Measurements from ENCODE around the gene ZFAND5.

The ZFAND5 gene, protein sequence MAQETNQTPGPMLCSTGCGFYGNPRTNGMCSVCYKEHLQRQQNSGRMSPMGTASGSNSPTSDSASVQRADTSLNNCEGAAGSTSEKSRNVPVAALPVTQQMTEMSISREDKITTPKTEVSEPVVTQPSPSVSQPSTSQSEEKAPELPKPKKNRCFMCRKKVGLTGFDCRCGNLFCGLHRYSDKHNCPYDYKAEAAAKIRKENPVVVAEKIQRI

DNA sequence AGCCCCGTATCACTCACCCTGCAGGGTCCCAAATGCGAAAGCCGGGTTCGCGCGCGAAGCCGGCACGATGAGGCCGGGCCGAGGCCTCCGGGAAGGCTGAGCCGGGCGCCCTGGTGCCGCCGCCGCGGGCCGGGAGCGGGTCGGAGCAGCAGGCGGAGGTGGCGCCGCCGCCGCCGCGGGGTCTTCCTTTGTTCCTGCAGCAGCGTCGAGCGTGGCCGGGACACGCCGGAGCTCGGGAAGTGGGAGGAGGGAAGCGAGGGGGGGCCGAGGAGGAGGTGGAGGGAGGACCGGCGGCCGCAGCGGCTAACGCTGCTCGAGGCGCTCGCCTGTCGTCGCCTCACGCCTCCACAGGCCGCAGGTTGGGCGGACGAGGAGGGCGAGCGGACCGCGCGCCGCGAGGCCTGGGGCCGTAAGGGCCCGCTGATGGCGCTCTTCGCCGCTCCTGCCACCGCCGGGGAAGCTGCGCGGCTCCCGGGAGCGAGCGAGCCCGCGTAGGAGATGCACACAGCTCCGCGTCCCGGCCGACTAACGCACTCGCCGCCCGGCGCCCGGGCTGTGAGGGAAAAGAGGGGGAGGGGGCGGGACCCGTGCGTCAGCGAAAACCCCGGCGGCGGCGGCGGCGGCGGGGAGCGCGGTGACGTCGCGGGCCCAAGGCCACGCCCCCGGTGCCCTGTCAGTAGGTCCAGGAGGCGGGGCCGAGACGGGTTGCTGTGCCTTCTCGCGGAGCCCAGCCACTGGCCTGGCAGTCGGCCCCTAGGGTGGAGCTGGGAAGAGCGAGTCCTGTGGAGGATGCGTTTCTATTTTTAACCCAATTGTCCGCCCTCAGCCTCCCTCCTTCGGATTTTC lies at the start of gene ZFAND5:
Gene ZFAND5 (minus strand): TSS at position 530 of the 846 bp plus-strand sequence. CDS start 4,430 bp downstream, outside the sequence.
- peak; percentile 96 for DNase-seq (ENCODE audit: low spot score)

- DNase-seq (ENCODE audit: low spot score) = no peak
These were observed 47.6 kb upstream of the ZFAND5 start for GRCh38 chr9:72412483-72413040.

DNA sequence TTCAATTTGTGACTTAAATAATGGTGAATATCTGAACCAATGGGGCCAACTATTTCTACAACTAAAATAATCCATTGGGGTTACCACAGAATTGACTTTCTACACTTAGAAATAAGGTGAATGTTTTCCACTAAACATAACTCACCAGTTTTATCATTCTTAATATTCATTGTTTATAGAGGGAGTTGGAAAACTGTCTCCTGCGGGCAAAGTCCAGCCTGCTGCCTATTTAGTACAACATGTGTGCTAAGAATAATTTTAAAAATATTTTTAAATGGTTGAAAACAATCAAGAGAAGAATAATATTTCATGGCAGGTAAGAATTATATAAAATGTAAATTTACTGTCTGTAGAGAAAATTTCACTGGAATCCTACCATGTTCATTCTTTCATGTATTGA lies 45.2 kb upstream of the ZFAND5 start:
- no peak for DNase-seq (ENCODE audit: low spot score)

GRCh38 chr9:72407114-72407513 lies 42.1 kb upstream of the ZFAND5 start:
- DNase-seq (ENCODE audit: low spot score) = no peak

GRCh38 chr9:72402744-72403143 lies 37.7 kb upstream of the ZFAND5 start:
- no peak for DNase-seq (ENCODE audit: low spot score)

DNA sequence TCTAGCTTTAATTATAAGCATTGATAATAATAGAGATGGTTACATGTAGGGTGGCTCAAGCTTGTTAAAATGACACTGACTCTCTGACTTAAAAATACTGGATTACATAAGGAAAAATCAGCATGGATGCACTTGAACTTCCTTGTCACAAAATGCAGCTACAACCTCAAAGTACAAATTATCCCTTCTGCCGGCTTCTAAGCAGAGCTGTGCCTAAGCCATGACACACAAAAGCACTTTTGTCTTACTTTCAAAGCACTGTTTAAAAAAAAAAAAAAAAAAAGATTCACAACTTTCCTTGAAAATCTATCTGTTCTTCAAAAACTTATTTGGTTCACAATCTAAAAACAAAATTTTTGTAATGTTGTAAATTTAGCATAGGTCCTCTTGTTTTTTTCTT lies 36.4 kb upstream of the ZFAND5 start:
- DNase-seq (ENCODE audit: low spot score) = no peak

- DNase-seq (ENCODE audit: low spot score) = no peak
These were observed 35.9 kb upstream of the ZFAND5 start for GRCh38 chr9:72400866-72401265.

DNA sequence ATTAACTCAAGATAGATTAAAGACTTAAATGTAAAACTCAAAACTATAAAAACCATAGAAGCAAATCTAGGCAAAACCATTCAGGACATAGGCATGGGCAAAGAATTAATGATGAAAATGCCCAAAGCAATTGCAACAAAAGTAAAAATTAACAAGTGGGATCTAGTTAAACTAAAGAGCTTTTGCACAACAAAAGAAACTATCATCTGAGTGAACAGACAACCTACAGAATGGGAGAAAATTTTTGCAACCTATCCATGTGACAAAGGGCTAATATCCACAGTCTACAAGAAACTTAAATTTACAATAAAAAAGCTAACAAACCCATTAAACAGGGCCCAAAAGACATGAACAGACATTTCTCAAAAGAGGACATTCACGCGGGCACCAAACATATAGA lies 34.4 kb upstream of the ZFAND5 start:
- no peak for DNase-seq (ENCODE audit: low spot score)

- DNase-seq (ENCODE audit: low spot score) = no peak
These were observed 31.5 kb upstream of the ZFAND5 start for GRCh38 chr9:72396247-72397091.

- no peak for DNase-seq (ENCODE audit: low spot score)
These were observed 29.1 kb upstream of the ZFAND5 start for GRCh38 chr9:72394066-72394465.

DNA sequence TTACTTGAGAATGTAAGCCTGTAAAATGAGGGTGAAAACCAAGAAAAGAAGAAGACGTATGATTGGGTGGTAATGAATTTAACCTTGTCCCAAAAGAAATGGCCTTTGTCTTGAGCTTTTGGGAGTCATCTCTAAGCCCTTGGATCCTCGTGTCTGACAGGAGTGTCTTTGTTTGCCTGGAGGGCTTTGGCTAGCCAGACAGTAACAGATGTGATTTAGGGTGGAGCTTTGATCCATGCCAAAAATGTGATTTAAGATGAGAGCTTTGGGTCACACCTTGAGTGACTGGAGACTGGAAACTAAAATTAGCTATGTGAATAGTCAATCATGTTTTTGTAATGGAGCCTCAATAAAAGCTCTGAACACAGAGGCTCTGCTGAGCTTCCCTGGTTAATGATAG lies 25.9 kb upstream of the ZFAND5 start:
- no peak for DNase-seq (ENCODE audit: low spot score)

DNA sequence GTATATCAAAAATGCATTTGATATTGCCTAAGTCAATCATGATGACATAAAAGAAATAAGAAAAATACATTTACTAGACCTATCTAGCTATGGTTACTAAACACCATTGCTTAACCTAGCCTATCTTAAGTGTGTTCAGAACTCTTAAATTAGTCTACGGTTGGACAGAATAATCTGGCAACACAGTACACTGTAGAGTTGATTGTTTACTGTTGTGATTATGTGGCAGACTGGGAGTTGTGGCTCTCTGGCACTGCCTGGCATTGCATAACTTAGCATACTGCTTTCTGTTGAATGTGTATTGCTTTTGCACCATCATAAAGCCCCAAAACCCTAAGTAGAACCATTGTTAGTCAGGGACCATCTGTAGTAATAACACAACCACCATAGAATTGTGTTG lies 21.2 kb upstream of the ZFAND5 start:
- DNase-seq (ENCODE audit: low spot score) = no peak

- no peak for DNase-seq (ENCODE audit: low spot score)
These were observed 19.9 kb upstream of the ZFAND5 start for GRCh38 chr9:72384710-72385485.

- DNase-seq (ENCODE audit: low spot score) = no peak
These were observed 19.1 kb upstream of the ZFAND5 start for GRCh38 chr9:72383978-72384709.

- DNase-seq (ENCODE audit: low spot score) = no peak
These were observed 17.4 kb upstream of the ZFAND5 start for GRCh38 chr9:72382405-72382804.

DNA sequence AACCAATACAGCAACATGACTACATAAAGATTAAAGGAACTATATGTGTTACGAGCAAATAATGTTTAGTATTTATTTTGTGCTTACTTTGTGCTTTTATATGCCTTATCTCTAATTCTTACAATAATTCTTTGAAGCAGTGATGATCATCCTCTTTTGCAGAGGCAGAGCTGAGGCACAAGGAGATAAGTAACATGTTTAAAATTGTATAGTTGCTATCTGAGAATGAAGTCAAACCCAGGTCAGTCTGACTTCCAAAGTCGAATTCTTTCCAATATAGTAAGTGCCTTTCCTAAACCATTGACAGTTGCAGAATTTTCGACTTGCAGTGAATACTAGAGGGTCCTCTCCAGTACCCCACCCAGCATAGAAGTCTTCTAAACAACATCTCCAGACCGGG lies 12.0 kb upstream of the ZFAND5 start:
- no peak for DNase-seq (ENCODE audit: low spot score)

DNA sequence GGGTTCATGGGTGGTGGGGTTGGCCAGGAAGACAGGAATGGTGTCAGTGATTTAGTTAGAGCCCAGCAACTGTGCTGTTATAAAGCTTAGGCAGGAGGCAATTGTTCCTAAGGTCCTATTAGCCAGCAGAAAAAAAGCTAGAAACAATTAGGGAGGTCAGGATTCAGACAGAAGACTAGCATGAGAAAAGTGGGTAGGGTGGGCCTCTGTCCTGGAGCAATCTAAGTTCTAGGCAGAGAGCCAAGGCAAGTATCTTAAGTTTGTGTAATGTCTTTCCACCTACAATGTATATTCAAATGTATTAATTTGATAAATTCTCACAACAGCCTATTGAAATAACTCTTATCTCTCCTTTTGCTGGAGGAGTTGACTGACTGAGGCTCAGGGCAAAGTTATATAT lies 6.1 kb upstream of the ZFAND5 start:
- no peak for DNase-seq (ENCODE audit: low spot score)

DNA sequence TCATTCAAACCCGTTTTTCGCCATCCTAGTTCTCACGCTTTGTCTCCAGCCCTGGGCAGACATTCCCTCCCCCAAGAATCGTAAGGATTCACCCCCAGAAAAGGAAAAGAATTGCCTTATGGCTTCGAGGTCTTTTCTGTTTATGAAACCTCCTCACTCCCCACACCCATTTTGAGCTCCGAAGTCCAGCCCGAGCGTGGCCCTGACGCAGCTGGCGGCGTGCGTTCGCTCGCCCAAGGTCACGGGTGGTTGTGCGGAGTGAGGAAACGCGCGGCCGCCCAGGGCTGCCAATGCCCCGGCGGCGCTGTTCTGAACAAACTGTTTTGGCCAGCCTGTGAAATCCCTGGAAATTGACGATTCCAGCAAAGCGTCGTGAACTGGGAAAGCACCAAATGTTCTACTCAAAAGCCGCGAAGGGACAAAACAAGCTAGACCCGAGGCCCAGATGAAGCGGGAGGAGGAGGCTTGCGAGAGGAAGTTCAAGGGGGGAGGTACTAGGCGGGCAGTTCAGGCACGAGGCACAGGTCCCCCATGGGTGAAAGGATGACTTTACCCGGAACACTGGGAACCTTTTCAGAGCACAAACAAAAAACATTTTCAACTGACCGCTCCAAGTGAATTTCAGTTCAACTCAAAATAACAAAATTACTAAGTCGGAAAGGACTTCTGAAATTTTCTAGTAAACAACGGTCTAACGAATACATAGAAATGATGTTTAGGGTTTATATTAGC lies 683 bp upstream of the ZFAND5 start:
- peak; percentile 76 for DNase-seq (ENCODE audit: low spot score)

DNA sequence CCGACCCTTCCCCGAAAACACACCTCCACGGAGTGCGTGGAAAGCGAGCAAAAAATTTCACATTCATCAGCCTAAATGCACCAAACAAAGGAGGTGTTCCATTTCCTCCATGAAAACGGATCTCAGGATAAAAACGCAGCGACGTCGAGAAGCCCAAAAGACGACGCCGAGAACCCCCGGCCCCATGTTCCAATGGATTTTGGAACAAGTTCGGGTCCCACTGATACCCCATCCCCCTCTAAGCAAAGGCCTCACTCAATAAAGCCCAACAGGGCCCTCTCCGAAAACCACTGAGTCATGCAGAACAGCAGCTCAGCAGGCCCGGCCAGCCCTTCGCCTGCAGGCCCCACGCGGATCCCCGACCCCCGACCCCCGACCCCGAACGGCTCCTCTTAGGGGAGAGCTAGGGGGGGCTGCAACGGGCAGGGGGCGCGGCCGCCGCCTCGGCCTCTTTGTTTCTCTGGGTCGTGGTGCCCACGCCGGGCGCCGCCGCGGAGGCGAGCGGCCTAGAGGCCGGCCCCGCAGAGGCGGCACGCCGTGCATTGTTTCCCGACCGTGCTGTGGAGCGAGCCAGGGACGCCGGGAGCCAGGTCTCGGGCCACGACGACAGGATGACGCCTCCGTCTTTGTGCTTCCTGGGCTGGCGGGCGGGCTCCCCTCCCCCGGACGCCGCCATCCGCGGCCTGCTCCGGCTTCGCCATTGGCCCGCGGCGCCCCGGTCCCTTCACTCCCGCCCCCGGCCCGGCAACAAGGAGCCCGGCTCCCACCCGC lies 915 bp downstream of the ZFAND5 start:
- DNase-seq (ENCODE audit: low spot score) = peak; percentile 73

Measured in RKO (cell line).